GM18511 (cell line): Measurements from ENCODE around the gene SNX1.

ENCODE experiments used
- ATAC-seq: cut with Tn5 transposase; IDR thresholded peaks from one replicate; pipeline ENCODE4 v1.9.1; 2021; ENCODE audit warnings: mild to moderate bottlenecking, moderate library complexity; ENCODE audit not compliant: unreplicated experiment

SNX1 gene

GRCh38 chr15:64161688-64162477 is 66.1 kb downstream of the SNX1 start:
- no peak for ATAC-seq

GRCh38 chr15:64162478-64162868 is 66.7 kb downstream of the SNX1 start:
- peak; percentile 25 for ATAC-seq

DNA sequence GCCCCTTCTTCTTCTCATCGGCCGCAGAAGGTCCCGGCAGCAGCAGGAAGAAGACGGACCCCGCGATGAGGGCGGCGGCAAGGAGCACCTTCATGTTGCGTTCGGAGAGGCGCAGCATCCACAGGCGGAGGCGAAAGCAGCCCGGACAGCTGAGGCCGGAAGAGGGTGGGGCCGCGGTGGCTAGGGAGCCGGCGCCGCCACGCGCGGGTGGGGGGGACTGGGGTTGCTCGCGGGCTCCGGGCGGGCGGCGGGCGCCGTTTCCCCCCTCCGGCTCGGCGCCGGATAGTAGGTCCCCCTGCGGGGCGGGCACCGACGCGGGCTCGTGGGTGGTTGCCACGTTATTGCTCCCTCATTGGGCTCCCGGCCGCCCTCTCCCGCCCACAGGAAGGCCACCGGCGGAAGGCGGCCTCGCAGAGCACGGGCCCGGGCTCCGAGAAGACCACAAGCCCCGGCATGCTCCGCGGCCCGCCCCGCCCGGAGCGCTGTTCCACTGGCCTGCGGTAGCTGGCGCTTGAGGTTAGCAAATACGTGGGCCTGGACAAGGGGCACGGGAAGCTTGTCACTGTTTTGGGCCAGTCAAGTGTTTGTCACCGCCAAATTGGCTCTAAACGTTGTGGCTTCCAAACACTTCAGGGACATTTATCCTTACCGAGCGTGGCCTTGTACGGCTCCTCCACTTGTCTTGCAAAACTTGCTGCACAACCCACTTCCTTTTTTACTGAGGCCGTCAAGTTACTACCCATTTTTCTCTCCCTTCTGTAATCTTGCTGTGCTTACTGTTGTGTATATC is 67.3 kb downstream of the SNX1 start, which contains the start of gene PPIB:
Gene PPIB (minus strand): TSS at position 154 of the 790 bp plus-strand sequence. CDS start 36 bp downstream, at position 118.
- peak; percentile 93 for ATAC-seq

GRCh38 chr15:64163659-64164362 is 68.0 kb downstream of the SNX1 start:
- peak; percentile 15 for ATAC-seq

DNA sequence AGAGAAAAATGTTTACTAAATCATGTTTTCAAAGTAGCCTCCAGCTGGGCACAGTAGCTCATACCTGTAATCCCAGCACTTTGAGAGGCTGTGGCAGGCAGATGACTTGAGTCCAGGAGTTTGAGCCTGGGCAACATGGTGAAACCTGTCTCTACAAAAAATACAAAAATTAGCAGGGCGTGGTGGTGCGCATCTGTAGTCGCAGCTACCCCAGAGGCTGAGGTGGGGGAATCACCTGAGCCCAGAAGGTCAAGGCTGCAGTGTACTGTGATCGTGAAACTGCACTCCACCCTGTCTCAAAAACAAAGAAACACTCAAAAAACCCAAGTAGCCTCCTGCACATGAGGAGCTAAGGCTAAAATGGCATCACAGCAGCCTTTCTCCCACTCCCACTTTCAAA is 68.7 kb downstream of the SNX1 start:
- no peak for ATAC-seq

- ATAC-seq = no peak
Observed at GRCh38 chr15:64166102-64166890, 70.5 kb downstream of the SNX1 start.

- ATAC-seq = peak; percentile 58
Observed at GRCh38 chr15:64180235-64180824, 84.5 kb downstream of the SNX1 start.

DNA sequence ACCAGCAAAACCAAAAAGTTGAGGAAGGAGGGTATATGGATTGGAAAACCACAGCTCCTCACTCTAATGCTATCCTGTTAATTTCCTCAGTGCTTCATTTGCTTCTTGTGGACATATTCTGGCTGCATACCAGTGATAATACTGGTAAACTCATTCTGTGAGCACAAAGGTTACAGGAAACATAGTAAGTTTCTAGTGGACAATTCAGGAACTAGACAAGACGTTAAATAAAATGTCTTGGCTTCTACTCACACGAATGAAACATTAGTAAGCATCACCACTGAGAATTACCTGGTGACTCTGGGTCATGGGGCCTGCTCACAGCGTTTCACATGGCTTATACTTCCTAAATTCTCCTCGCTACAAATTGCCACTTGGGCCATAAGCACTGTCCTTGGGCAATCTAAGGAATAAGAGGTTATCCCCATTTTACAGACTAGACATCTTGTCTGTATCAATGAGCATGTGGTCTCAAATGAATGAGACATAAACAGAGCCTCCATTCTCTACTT is 87.1 kb downstream of the SNX1 start:
- ATAC-seq = no peak

DNA sequence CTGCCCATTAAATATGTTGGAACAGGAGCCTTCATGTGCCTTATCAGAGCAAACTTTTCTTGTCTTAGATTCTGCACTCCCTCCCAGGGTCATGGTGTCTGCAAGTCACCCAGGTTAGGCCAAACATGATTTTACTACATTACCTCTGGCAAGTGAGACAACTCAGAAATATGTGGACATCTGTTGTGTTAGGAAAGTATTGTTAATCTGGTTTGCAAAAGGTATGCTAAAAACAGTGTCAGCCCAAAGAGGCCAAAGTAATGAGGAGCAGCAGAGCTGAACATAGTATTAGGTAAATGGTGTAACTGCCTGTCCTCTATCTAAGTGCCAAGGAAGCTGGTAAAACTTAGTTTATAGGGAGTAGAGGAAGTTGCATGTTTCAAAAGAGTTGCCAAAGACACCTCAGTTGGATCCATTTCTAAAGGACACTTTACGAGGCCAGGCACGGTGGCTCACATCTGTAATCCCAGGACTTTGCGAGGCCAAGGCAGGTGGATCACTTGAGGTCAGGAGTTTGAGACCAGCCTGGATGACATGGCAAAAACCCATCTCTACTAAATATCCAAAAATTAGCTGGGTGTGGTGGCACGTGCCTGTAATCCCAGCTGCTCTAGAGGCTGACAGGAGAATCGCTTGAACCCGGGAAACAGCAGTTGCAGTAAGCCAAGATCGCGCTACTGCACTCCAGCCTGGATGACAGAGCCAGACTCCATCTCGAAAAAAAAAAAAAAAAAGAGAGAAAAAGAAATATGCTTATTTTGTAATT is 89.5 kb downstream of the SNX1 start:
- ATAC-seq = no peak

DNA sequence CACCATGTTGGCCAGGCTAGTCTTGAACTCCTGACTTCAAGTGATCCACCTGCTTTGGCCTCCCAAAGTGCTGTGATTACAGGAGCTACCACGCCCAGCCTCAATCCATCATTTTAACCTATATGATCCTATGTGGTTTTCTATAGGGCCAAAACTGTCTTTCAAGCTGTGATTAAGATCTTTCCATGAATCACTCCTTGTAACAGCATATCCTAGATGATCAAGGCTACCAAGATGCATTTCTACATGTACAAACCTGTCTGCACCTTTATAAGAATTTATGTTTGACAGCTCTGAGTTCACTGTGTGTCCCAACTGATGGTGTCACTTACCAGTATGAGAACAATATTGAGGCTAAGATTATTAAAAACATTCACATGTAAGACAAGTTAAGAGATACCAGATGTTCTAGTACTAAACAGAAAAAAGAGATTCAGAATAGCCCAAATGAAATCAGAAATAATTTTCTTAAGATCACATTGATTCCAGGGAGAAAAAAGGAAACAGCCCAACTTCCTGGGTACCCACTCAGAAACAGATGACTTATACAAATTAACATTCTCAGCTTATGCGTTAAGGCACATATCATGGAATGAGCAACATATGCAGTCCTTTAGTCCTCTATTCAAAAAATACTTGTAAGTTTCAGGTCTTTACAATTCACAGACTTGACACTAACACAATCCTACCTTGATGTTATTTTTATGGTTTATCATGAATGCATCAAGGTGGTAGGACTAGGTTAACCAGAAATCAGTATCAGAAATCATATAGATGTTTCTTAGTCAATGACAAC is 91.8 kb downstream of the SNX1 start:
- no peak for ATAC-seq
